ENCODE data around the gene SKIC2. TPM values are rescaled to one million over a fixed set of nuclear protein-coding genes. Genes with fewer than 3 reads are reported as not detected.

SKIC2 gene
- total and polyA plus RNA-seq, 10 of the 15 experiments (the other 5 are each of a cell fraction or from before 2014, with no cell fraction given), result 3.3 to 79.2 (median 32.5) TPM

- TF ChIP-seq USF1 (IDR thresholded peaks at IDR 0.05; ENCODE audit: borderline replicate concordance, extremely low read length, insufficient read depth, low read depth, low read length) (no peak), SKIL (IDR thresholded peaks at IDR 0.05; ENCODE audit: low read depth, poor library complexity, severe bottlenecking) (no peak), LARP7 (IDR thresholded peaks at IDR 0.05) (no peak), NFYA (IDR thresholded peaks at IDR 0.05; ENCODE audit: borderline replicate concordance, low read depth, low read length) (no peak), CEBPZ (IDR thresholded peaks at IDR 0.05; ENCODE audit: low read depth, low read length) (no peak), RUNX3 (IDR thresholded peaks at IDR 0.05; ENCODE audit: low read length) (no peak), E2F8 (IDR thresholded peaks at IDR 0.05; ENCODE audit: low read depth, partially characterized antibody) (no peak)
Observed at GRCh38 chr6:31956796-31957195, 2.2 kb upstream of the SKIC2 start (continued).

Measured in GM12878 (cell line).